Endodermal cell (in vitro differentiated cells): ENCODE results near the gene PCBP4. TPM values are rescaled to one million over a fixed set of nuclear protein-coding genes. Genes with fewer than 3 reads are reported as not detected.

Experiments used
- DNase-seq: peaks from one replicate; pipeline ENCODE4 v3.0.0-alpha.2; 2017
- H3K27ac ChIP-seq: 2 replicates; pipeline ENCODE4 v1.5.1; 2013; ENCODE audit warnings: mild to moderate bottlenecking, low read depth, low read length, moderate library complexity
- H3K27me3 ChIP-seq: 2 replicates; pipeline ENCODE4 v1.6.1; 2013; ENCODE audit warnings: mild to moderate bottlenecking, low read length, moderate library complexity; ENCODE audit not compliant: insufficient read depth, control insufficient read depth, poor library complexity, severe bottlenecking
- H3K36me3 ChIP-seq: 2 replicates; pipeline ENCODE4 v1.7.0; 2013; ENCODE audit warnings: mild to moderate bottlenecking, low read length, moderate library complexity; ENCODE audit not compliant: control insufficient read depth, insufficient read depth
- H3K4me1 ChIP-seq: one replicate; pipeline ENCODE4 v1.7.0; 2013; ENCODE audit warnings: low read length; ENCODE audit not compliant: control insufficient read depth, insufficient read depth
- H3K4me3 ChIP-seq: 2 replicates; pipeline ENCODE4 v1.5.1; 2013; ENCODE audit warnings: mild to moderate bottlenecking, low read length, moderate library complexity
- H3K9ac ChIP-seq: 2 replicates; pipeline ENCODE4 v1.6.1; 2013; ENCODE audit warnings: mild to moderate bottlenecking, low read length, moderate library complexity; ENCODE audit not compliant: poor library complexity, severe bottlenecking; ENCODE audit errors: extremely low read depth
- H3K9me3 ChIP-seq: 2 replicates; pipeline ENCODE4 v1.6.1; 2013; ENCODE audit warnings: mild to moderate bottlenecking, low read length, moderate library complexity; ENCODE audit not compliant: control insufficient read depth
- H3K27ac Mint-ChIP-seq: 2 replicates; pipeline ENCODE4 v1.8.0; 2020; ENCODE audit warnings: mixed read lengths
- H3K27me3 Mint-ChIP-seq: 2 replicates; pipeline ENCODE4 v1.8.0; 2021; ENCODE audit warnings: mild to moderate bottlenecking, mixed read lengths; ENCODE audit not compliant: insufficient read depth
- H3K36me3 Mint-ChIP-seq: 2 replicates; pipeline ENCODE4 v1.8.0; 2020; ENCODE audit warnings: low read depth, mixed read lengths
- H3K4me1 Mint-ChIP-seq: 2 replicates; pipeline ENCODE4 v1.8.0; 2020; ENCODE audit warnings: mixed read lengths
- H3K4me3 Mint-ChIP-seq: 2 replicates; pipeline ENCODE4 v1.8.0; 2020; ENCODE audit warnings: mild to moderate bottlenecking, moderate library complexity, mixed read lengths
- H3K9me3 Mint-ChIP-seq: 2 replicates; pipeline ENCODE4 v1.8.0; 2020; ENCODE audit warnings: mild to moderate bottlenecking, mixed read lengths
- CTCF ChIP-seq: fragments of 200-600 bp; sonication (generic); conservative IDR thresholded peaks from 2 replicates; pipeline ENCODE4 v1.5.0; 2021; ENCODE audit warnings: antibody characterized with exemption, mild to moderate bottlenecking
- WGBS, 2 experiments: methylation state at CpG; one replicate each; pipeline versions ENCODE4 v1.1.5 to v1.1.7; 2013; ENCODE audit warnings: missing lambda C conversion rate in 2 of 2, mixed read lengths in 1 of 2; ENCODE audit not compliant: insufficient coverage in 1 of 2, insufficient read length in 1 of 2; 5-methylcytosine and 5-hydroxymethylcytosine counted together
- total RNA-seq, 2 donors: library from RNA; stranded (reverse); fragmentation: NEBNext Ultra II Directional in 1 of 2; extraction: Animal tissue kit (Norgen Biotek cat#: 25700) in 1 of 2; gene quantifications; 2 replicates in 1 of 2; 3 replicates in 1 of 2; pipeline ENCODE4 v1.2.1, GENCODE V29; 2021

PCBP4 gene
- total RNA-seq, 2 donors from 2014 or later = 54.1 to 68.1 TPM

GRCh38 chr3:51927061-51927977 lies 39.9 kb downstream of the PCBP4 start:
- Histone ChIP-seq H3K9ac (no peak overlapping the region), H3K4me3 (no peak overlapping the region), H3K9me3 (no peaks in the 10 kb centered on the region), H3K27me3 (no peaks in the 10 kb centered on the region), H3K4me1 (no peaks in the 10 kb centered on the region), H3K36me3 (peaks cover 20% of the 10 kb centered on the region), H3K27ac (no peak overlapping the region)
- Mint-ChIP-seq H3K4me1 (no peaks in the 10 kb centered on the region), H3K9me3 (no peaks in the 10 kb centered on the region), H3K36me3 (peaks cover 16% of the 10 kb centered on the region), H3K4me3 (no peak overlapping the region), H3K27ac (no peak overlapping the region), H3K27me3 (no peaks in the 10 kb centered on the region)
- 83 to 92% methylated on average over 1 to 5 of the region's 5 CpGs for WGBS, 2 experiments
- no peak for DNase-seq
- TF ChIP-seq CTCF = no peak

GRCh38 chr3:51921081-51921578 lies 46.1 kb downstream of the PCBP4 start:
- Histone ChIP-seq H3K9me3 (no peaks in the 10 kb centered on the region), H3K4me1 (no peaks in the 10 kb centered on the region), H3K27ac (no peak overlapping the region), H3K36me3 (no peaks in the 10 kb centered on the region), H3K9ac (no peak overlapping the region), H3K27me3 (no peaks in the 10 kb centered on the region), H3K4me3 (no peak overlapping the region)
- WGBS, 2 experiments = 89 to 92% methylated on average over 4 to 11 of the region's 11 CpGs
- no peak for DNase-seq
- Mint-ChIP-seq H3K4me3 (no peak overlapping the region), H3K9me3 (no peaks in the 10 kb centered on the region), H3K36me3 (no peaks in the 10 kb centered on the region), H3K4me1 (peaks cover 7% of the 10 kb centered on the region), H3K27ac (no peak overlapping the region), H3K27me3 (no peaks in the 10 kb centered on the region)
- no peak for TF ChIP-seq CTCF

- no peaks in the 10 kb centered on the region for H3K27me3 ChIP-seq
- no peak overlapping the region for H3K9ac ChIP-seq
- no peak overlapping the region for H3K27ac ChIP-seq
- no peak for TF ChIP-seq CTCF
- no peak overlapping the region for H3K27ac Mint-ChIP-seq
- peaks cover 7% of the 10 kb centered on the region for H3K4me1 Mint-ChIP-seq
- no peak overlapping the region for H3K4me3 Mint-ChIP-seq
- H3K4me3 ChIP-seq = no peak overlapping the region
- WGBS, 2 experiments = 62 to 74% methylated on average over 3 to 5 of the region's 5 CpGs
- H3K36me3 Mint-ChIP-seq = no peaks in the 10 kb centered on the region
- no peaks in the 10 kb centered on the region for H3K36me3 ChIP-seq
- DNase-seq = no peak
- H3K27me3 Mint-ChIP-seq = no peaks in the 10 kb centered on the region
- H3K9me3 Mint-ChIP-seq = no peaks in the 10 kb centered on the region
- no peaks in the 10 kb centered on the region for H3K4me1 ChIP-seq
- H3K9me3 ChIP-seq = no peaks in the 10 kb centered on the region
Observed at GRCh38 chr3:51916418-51916817, 50.8 kb downstream of the PCBP4 start.
